Measurements from ENCODE around the gene CHD9NB.

CHD9NB gene

GRCh38 chr16:53022374-53022773 is 30.3 kb downstream of the CHD9NB start:
- no peak for DNase-seq

DNA sequence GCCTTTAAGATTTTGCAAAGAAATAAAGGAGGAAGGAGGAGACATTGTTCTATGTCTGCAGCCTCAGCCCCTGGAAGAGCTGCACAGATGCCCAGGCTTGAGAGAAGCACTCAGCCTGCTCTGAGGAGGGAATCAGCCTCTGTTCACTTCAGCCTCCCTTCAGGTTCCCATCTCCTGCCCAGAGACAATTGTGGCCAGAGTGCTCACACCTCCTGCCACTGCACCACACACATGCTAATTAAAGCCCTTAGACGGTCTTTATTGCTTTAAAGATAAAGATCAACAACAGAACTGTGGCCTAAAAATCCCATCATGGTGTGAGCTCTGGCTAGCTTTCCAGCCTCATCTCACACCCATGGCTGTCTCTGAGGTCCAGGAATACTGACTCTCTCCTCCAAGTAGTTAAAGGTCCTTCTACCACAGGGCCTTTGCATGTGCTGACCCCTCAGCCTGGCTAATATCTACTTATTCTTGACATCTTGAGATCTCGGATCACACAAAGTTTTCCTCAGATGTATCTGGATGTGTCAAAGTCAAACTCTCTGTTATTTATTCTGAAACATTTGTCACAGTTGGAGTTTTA is 33.8 kb downstream of the CHD9NB start:
- no peak for DNase-seq

GRCh38 chr16:53014287-53014686 is 38.4 kb downstream of the CHD9NB start:
- no peak for DNase-seq

GRCh38 chr16:53007095-53007494 is 45.6 kb downstream of the CHD9NB start:
- DNase-seq, result no peak

DNA sequence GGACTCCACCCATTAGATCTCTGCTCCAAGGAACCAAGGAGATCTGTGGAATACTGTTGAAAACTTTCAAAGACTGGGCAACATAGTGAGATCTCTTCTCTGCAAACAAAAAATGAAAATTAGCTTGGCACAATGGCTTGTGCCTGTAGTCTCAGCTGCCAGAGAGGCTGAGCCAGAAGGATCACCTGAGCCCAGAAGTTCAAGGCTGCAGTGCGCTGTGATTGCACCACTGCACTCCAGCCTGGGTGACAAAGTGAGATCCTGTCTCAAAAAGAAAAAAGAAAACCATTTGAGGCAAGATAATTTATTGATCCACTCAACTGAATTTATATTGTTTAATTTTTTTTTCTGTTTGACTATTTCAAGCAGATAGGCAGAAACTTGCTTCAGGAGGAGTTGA is 54.8 kb downstream of the CHD9NB start:
- DNase-seq, result no peak

DNA sequence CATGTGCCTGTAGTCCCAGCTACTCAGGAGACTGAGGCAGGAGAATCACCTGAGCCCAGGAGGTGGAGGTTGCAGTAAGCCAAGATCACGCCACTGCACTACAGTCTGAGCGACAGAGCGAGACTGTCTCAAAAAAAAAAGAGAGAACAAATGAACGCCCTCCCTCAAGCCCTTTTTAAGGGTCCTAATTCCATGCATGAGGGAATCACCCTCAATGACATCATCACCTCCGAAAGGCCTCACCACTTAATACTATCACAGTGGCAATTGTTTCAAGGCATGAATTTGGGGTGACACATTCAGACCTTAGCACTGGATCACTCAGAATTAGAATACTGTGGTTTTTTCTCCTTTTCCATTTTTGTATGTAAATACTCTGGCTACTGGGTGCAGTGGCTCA is 57.8 kb downstream of the CHD9NB start:
- DNase-seq, result no peak

DNA sequence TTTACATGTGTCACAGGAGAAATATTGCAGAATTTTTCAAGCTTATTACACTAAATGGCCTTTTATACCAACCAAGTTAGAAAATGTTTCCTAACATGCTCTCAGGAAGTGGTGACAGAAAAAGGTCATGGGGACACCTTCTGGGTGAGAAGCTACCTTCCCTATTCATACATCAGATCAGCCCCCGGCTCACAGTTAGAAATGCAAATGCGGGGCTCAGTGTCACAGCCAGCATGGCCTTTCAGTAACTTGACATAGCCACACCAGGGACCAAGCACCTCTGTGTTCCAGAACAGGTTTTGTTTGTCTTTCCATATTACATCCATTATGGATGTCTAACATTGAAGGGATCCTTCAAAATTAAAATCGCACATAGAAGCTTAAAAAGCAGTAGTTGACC is 59.5 kb downstream of the CHD9NB start:
- no peak for DNase-seq

DNA sequence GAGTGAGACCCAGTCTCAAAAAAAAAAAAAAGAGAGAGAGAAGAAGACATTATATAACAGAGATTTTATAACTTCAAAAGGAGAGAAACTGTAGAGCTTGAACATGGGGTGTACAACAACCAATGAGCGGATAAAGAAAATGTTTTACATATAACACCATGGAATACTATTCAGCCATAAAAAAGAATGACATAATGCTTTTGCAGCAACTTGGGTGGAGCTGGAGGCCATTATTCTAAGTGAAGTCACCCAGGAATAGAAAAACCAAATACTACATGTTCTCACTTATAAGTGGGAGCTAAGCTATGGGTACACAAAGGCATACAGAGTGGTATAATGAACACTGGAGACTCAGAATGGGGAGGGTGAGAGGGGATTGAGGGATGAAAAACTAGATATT is 61.1 kb downstream of the CHD9NB start:
- DNase-seq, result no peak

All from T-helper 9 cell (primary cell).